Stimulated activated naive CD8-positive, alpha-beta T cell treated with anti-CD3 and anti-CD28 coated beads, Interleukin-15, Interleukin-2, amounts not matched to agents 100 ng/mL and 50 ng/mL, for 24 hours (primary cell): ENCODE data around the gene TNFRSF8.
A peak's percentile ranks its signal among the peaks of the same experiment; 100 is the strongest.

Source experiments
- H3K27ac Mint-ChIP-seq: one replicate; pipeline ENCODE4 v1.8.0; 2021; ENCODE audit warnings: mild to moderate bottlenecking, mixed read lengths
- H3K27me3 Mint-ChIP-seq: one replicate; pipeline ENCODE4 v1.8.0; 2021; ENCODE audit warnings: mixed read lengths
- H3K36me3 Mint-ChIP-seq: one replicate; pipeline ENCODE4 v1.8.0; 2021; ENCODE audit warnings: low read depth, mixed read lengths
- H3K4me1 Mint-ChIP-seq: one replicate; pipeline ENCODE4 v1.8.0; 2021; ENCODE audit warnings: low read depth, mixed read lengths
- H3K4me3 Mint-ChIP-seq: one replicate; pipeline ENCODE4 v1.8.0; 2021; ENCODE audit warnings: mild to moderate bottlenecking, mixed read lengths
- H3K9me3 Mint-ChIP-seq: one replicate; pipeline ENCODE4 v1.8.0; 2021; ENCODE audit warnings: mixed read lengths

TNFRSF8 gene

DNA sequence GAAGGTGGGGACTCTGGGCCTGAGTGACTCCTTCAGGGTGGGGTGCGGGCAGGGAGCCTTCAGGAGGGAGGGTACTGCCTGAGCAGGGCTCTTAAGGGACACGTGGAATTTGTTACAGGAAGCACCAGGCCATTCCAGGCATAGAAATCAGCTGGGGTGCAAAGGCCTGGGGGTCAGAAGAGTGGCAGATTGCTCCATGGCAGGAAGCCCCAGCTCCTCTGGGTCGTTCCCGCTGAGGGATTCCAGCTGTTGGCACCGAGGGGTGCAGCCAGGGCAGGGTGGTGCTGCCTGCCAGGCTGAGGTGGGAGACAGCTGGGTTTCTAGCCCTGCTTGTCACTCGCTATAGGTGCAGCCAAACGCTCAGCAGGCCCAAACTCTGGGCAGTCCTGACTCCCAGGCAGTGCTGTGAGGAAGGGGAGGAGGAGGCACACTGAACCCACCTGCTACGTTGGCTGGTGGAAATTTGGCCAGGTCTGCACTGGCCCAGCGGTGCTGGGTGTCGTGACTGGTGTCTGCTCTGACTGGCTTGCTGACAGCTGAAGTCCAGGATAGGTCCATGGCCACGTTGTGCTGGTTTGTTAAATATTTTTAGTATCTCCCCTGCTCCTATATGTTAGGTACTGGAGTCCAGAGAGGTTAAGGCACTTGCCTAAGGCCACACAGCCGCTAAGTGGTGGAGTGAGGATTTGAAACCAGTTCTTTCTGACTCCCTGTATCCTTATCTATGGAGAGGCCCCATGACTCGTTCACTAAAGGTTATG lies 123.0 kb downstream of the TNFRSF8 start:
- H3K4me1 Mint-ChIP-seq: peaks cover 77% of the 10 kb centered on the region
- H3K27ac Mint-ChIP-seq: peak overlapping the region; percentile 49
- peaks cover 55% of the 10 kb centered on the region for H3K36me3 Mint-ChIP-seq
- no peaks in the 10 kb centered on the region for H3K27me3 Mint-ChIP-seq
- no peaks in the 10 kb centered on the region for H3K9me3 Mint-ChIP-seq
- H3K4me3 Mint-ChIP-seq: no peak overlapping the region

- peaks cover 74% of the 10 kb centered on the region for H3K4me1 Mint-ChIP-seq
- no peaks in the 10 kb centered on the region for H3K27me3 Mint-ChIP-seq
- no peak overlapping the region for H3K4me3 Mint-ChIP-seq
- peaks cover 58% of the 10 kb centered on the region for H3K36me3 Mint-ChIP-seq
- H3K9me3 Mint-ChIP-seq: no peaks in the 10 kb centered on the region
- H3K27ac Mint-ChIP-seq: peak overlapping the region; percentile 49
Measured at GRCh38 chr1:12186679-12186985, 123.5 kb downstream of the TNFRSF8 start.

DNA sequence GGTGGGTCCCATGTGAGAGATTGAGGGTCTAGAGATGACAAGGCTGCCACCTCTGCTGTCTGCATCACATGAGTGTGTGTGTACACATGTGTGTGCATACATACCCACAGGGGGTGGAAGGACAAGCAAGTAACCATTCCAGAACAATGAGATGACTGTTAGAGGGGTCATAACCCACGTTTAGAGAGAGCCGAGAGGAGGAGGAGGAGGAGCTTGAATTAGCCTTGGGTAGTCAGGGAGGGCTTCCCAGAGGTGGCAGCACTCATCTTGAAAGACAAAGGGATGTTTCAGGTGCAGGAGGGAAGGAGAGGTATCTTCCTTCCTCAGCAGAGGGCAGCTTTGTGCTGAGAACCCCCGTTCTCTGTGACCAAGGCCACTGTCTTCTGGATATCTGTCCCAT lies 125.0 kb downstream of the TNFRSF8 start:
- H3K4me3 Mint-ChIP-seq: no peak overlapping the region
- peaks cover 58% of the 10 kb centered on the region for H3K36me3 Mint-ChIP-seq
- H3K4me1 Mint-ChIP-seq: peaks cover 63% of the 10 kb centered on the region
- H3K27me3 Mint-ChIP-seq: no peaks in the 10 kb centered on the region
- no peaks in the 10 kb centered on the region for H3K9me3 Mint-ChIP-seq
- no peak overlapping the region for H3K27ac Mint-ChIP-seq

- no peak overlapping the region for H3K4me3 Mint-ChIP-seq
- peaks cover 58% of the 10 kb centered on the region for H3K36me3 Mint-ChIP-seq
- peaks cover 56% of the 10 kb centered on the region for H3K4me1 Mint-ChIP-seq
- no peaks in the 10 kb centered on the region for H3K9me3 Mint-ChIP-seq
- H3K27me3 Mint-ChIP-seq: no peaks in the 10 kb centered on the region
- peak overlapping the region; percentile 70 for H3K27ac Mint-ChIP-seq
Measured at GRCh38 chr1:12188657-12189327, 125.7 kb downstream of the TNFRSF8 start.

- peaks cover 62% of the 10 kb centered on the region for H3K36me3 Mint-ChIP-seq
- H3K4me3 Mint-ChIP-seq: no peak overlapping the region
- no peaks in the 10 kb centered on the region for H3K9me3 Mint-ChIP-seq
- H3K4me1 Mint-ChIP-seq: peaks cover 55% of the 10 kb centered on the region
- peak overlapping the region; percentile 70 for H3K27ac Mint-ChIP-seq
- no peaks in the 10 kb centered on the region for H3K27me3 Mint-ChIP-seq
Measured at GRCh38 chr1:12189328-12189682, 126.2 kb downstream of the TNFRSF8 start.

GRCh38 chr1:12191242-12192032 lies 128.3 kb downstream of the TNFRSF8 start:
- Mint-ChIP-seq H3K27ac (no peak overlapping the region), H3K4me1 (peaks cover 53% of the 10 kb centered on the region), H3K27me3 (no peaks in the 10 kb centered on the region), H3K36me3 (peaks cover 71% of the 10 kb centered on the region), H3K9me3 (no peaks in the 10 kb centered on the region), H3K4me3 (no peak overlapping the region)
